IMR-90 (cell line): ENCODE measurements around the gene UPK1B. TPM values are rescaled to one million over a fixed set of nuclear protein-coding genes. Genes with fewer than 3 reads are reported as not detected.

Source experiments
- ATAC-seq: fragments of 200-7000 bp; cut with Tn5 transposase; 2 replicates; pipeline ENCODE4 v1.9.1; 2020; ENCODE audit warnings: low read depth, mild to moderate bottlenecking, moderate library complexity
- BruUV-seq: library from RNA; stranded (reverse); fragments of 400-500 nt; replicated peaks from 2 replicates; lab custom pipeline; 2021; lab: Mats Ljungman, UMichigan
- CTCF ChIA-PET: fragments of 300-600 bp; formaldehyde crosslinking; extraction: SDS; loops from one replicate; lab custom pipeline; 2021; ENCODE audit warnings: antibody characterized with exemption; lab: Yijun Ruan, JAX
- POLR2A ChIA-PET: fragments of 300-600 bp; sonication (Branson Sonifier 250); formaldehyde crosslinking; loops from one replicate; lab custom pipeline; 2022; ENCODE audit warnings: antibody characterized with exemption; ENCODE audit not compliant: unreplicated experiment; lab: Charles Lee
- DNase-seq: peaks from one replicate; pipeline ENCODE4 v3.0.0; 2013
- H2AFZ ChIP-seq: replicated peaks from 2 replicates; pipeline ENCODE3; 2013; ENCODE audit warnings: low read length, mild to moderate bottlenecking; ENCODE audit not compliant: poor library complexity
- H2AK5ac ChIP-seq: 2 replicates; pipeline ENCODE4 v1.6.1; 2013; ENCODE audit warnings: low read depth, low read length, inconsistent platforms
- H2AK9ac ChIP-seq: replicated peaks from 2 replicates; pipeline ENCODE3; 2013; ENCODE audit warnings: mild to moderate bottlenecking, low read depth, low read length, moderate library complexity; ENCODE audit not compliant: poor library complexity
- H2BK120ac ChIP-seq: 2 replicates; pipeline ENCODE4 v1.6.1; 2013; ENCODE audit warnings: low read depth, low read length, inconsistent platforms
- H2BK15ac ChIP-seq: 3 replicates; pipeline ENCODE4 v1.6.1; 2013; ENCODE audit warnings: low read depth, low read length, inconsistent platforms
- H2BK20ac ChIP-seq: 2 replicates; pipeline ENCODE4 v1.6.1; 2013; ENCODE audit warnings: low read depth, mild to moderate bottlenecking, inconsistent platforms, low read length, moderate library complexity
- H2BK5ac ChIP-seq: 2 replicates; pipeline ENCODE4 v1.6.1; 2013; ENCODE audit warnings: mild to moderate bottlenecking, low read depth, low read length, inconsistent platforms; ENCODE audit not compliant: poor library complexity, severe bottlenecking
- H3K14ac ChIP-seq: replicated peaks from 2 replicates; pipeline ENCODE4 v1.6.1; 2013; ENCODE audit warnings: low read depth, low read length, inconsistent platforms
- H3K18ac ChIP-seq: 2 replicates; pipeline ENCODE4 v1.6.1; 2013; ENCODE audit warnings: low read depth, low read length, control low read depth
- H3K23ac ChIP-seq: 2 replicates; pipeline ENCODE4 v1.6.1; 2013; ENCODE audit warnings: low read depth, low read length, inconsistent platforms
- H3K27ac ChIP-seq: 2 replicates; pipeline ENCODE4 v1.5.1; 2013; ENCODE audit warnings: mild to moderate bottlenecking, control low read depth, low read length; ENCODE audit not compliant: insufficient read depth
- H3K27me3 ChIP-seq: 2 replicates; pipeline ENCODE4 v1.6.1; 2013; ENCODE audit warnings: low read length; ENCODE audit not compliant: control insufficient read depth, insufficient read depth
- H3K36me3 ChIP-seq: 2 replicates; pipeline ENCODE4 v1.6.1; 2013; ENCODE audit warnings: low read length, mixed read lengths; ENCODE audit not compliant: control insufficient read depth, insufficient read depth
- H3K4ac ChIP-seq: 2 replicates; pipeline ENCODE4 v1.6.1; 2013; ENCODE audit warnings: low read depth, low read length, inconsistent platforms
- H3K4me1 ChIP-seq: 2 replicates; pipeline ENCODE4 v1.6.1; 2013; ENCODE audit warnings: low read length, mixed read lengths; ENCODE audit not compliant: control insufficient read depth, insufficient read depth
- H3K4me2 ChIP-seq: 2 replicates; pipeline ENCODE4 v1.6.1; 2013; ENCODE audit warnings: low read depth, mild to moderate bottlenecking, control low read depth, low read length, moderate library complexity
- H3K4me3 ChIP-seq: 2 replicates; pipeline ENCODE4 v1.5.1; 2013; ENCODE audit warnings: low read depth, mild to moderate bottlenecking, control low read depth, low read length, moderate library complexity; ENCODE audit not compliant: insufficient read depth
- H3K56ac ChIP-seq: 2 replicates; pipeline ENCODE4 v1.6.1; 2013; ENCODE audit warnings: low read length, inconsistent platforms; ENCODE audit not compliant: insufficient read depth; ENCODE audit errors: extremely low read depth
- H3K79me1 ChIP-seq, 2 experiments: 2 replicates each; pipeline ENCODE4 v1.6.1; 2013; ENCODE audit warnings: low read length in 2 of 2, inconsistent platforms in 1 of 2, low read depth in 1 of 2
- H3K9ac ChIP-seq: 2 replicates; pipeline ENCODE4 v1.6.1; 2013; ENCODE audit warnings: low read depth, low read length, control low read depth
- H3K9me1 ChIP-seq: 2 replicates; pipeline ENCODE4 v1.6.1; 2013; ENCODE audit warnings: low read length, inconsistent platforms; ENCODE audit not compliant: insufficient read depth
- H3K9me3 ChIP-seq: 2 replicates; pipeline ENCODE4 v1.6.1; 2013; ENCODE audit warnings: low read length; ENCODE audit not compliant: control insufficient read depth, insufficient read depth
- H4K20me1 ChIP-seq: 2 replicates; pipeline ENCODE4 v1.6.1; 2013; ENCODE audit warnings: low read length, inconsistent platforms; ENCODE audit not compliant: insufficient read depth
- H4K5ac ChIP-seq: 2 replicates; pipeline ENCODE4 v1.6.1; 2013; ENCODE audit warnings: mild to moderate bottlenecking, low read depth, low read length, control low read depth
- H4K8ac ChIP-seq, 2 experiments: 2 replicates each; pipeline ENCODE4 v1.6.1; 2013; ENCODE audit warnings: low read depth in 2 of 2, low read length in 2 of 2, control low read depth in 1 of 2, inconsistent platforms in 1 of 2
- H4K91ac ChIP-seq: 2 replicates; pipeline ENCODE4 v1.6.1; 2013; ENCODE audit warnings: low read depth, low read length, inconsistent platforms; ENCODE audit not compliant: insufficient read depth
- BHLHE40 ChIP-seq: fragments of 150-350 bp; IDR thresholded peaks from 2 replicates; pipeline ENCODE4 v1.6.1; 2016; ENCODE audit warnings: mild to moderate bottlenecking, low read depth, low read length
- NFE2L2 ChIP-seq: fragments of 150-350 bp; IDR thresholded peaks from 2 replicates; pipeline ENCODE4 v1.6.1; 2016; ENCODE audit warnings: low read depth, mild to moderate bottlenecking, low read length
- RAD21 ChIP-seq: IDR thresholded peaks from 2 replicates; pipeline ENCODE4 v1.6.1; 2012; ENCODE audit warnings: low read length, improper control_type of control experiment
- RCOR1 ChIP-seq: IDR thresholded peaks from 2 replicates; pipeline ENCODE4 v1.6.1; 2012; ENCODE audit warnings: mild to moderate bottlenecking, low read length, improper control_type of control experiment; ENCODE audit not compliant: insufficient replicate concordance
- SMC3 ChIP-seq: fragments of 150-350 bp; IDR thresholded peaks from 2 replicates; pipeline ENCODE4 v1.6.1; 2016; ENCODE audit warnings: low read depth, mild to moderate bottlenecking, antibody characterized with exemption, low read length, moderate library complexity
- WGBS, 2 experiments: methylation state at CpG; one replicate each; pipeline versions ENCODE4 v1.1.5 to v1.1.7; 2013; ENCODE audit warnings: missing lambda C conversion rate in 2 of 2; ENCODE audit not compliant: insufficient read length in 1 of 2; ENCODE audit errors: extremely low coverage in 2 of 2; 5-methylcytosine and 5-hydroxymethylcytosine counted together
- dilution Hi-C: fragments of 300-500 bp; cut with HindIII; formaldehyde crosslinking; loops from one replicate; pipeline ENCODE4 v1.14.3; 2018; ENCODE audit warnings: low sequenced_read_pairs; ENCODE audit not compliant: unreplicated experiment
- in situ Hi-C: fragments of 300-500 bp; cut with MboI; formaldehyde crosslinking; loops from 3 replicates; pipeline ENCODE4 v1.14.3; 2019; ENCODE audit warnings: low sequenced_read_pairs, inconsistent platforms, mixed read lengths
- intact Hi-C: fragments of 100-400 bp; cut with micrococcal nuclease; formaldehyde crosslinking; loops from 2 replicates; pipeline ENCODE4 v1.10.0; 2022
- polyA plus RNA-seq, 3 experiments: library from polyadenylated mRNA; depleted of rRNA; stranded (reverse); fragments of >200 nt; gene quantifications; 2 replicates each; pipeline ENCODE4 v1.2.3, GENCODE V29; 2012; ENCODE audit warnings: low replicate concordance in 1 of 3
- total RNA-seq: library from RNA; depleted of rRNA; stranded (reverse); fragments of >200 nt; gene quantifications from 2 replicates; pipeline ENCODE4 v1.2.3, GENCODE V29; 2012
- TF ChIP-seq, protein P1 (sequence below): fragments of 150-350 bp; IDR thresholded peaks from 2 replicates; pipeline ENCODE4 v1.6.1; 2017; ENCODE audit warnings: mild to moderate bottlenecking, antibody characterized with exemption, low read length, low read depth
- TF ChIP-seq, protein P2 (sequence below): conservative IDR thresholded peaks from 2 replicates; pipeline ENCODE4 v1.5.1; 2012; ENCODE audit warnings: mild to moderate bottlenecking, low read depth, low read length, improper control_type of control experiment

Gene UPK1B
- total and polyA plus RNA-seq, 2 of the 4 experiments (the other 2 are of a cell fraction): 0.36 to 0.55 TPM

DNA sequence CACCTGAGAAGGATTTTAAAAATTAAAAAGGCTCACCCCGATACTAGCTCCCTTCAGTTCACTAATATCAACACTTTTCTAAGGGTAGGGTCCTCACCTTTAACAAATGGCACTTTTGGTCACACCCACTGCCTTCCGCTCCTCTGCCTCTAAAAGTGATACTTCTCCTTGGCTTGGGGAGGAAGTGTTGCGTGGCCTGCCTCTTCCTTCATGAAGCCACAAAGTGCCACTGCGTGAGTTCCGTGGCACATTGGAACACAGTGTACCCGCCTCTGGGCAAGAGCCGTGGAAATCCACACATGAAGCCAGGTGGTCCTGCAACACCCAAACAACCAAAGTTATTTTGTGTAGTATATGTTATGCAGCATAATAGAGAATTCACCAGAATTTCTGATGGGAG lies 63.4 kb downstream of the UPK1B start:
- no peak overlapping the region for H2AK9ac ChIP-seq
- H2AFZ ChIP-seq: no peak overlapping the region
- ChIA-PET POLR2A (no interaction called here), CTCF (interaction anchor here (0.8 to 0.9 kb wide), 2 partner anchors 10 to 13 kb away, joined by 3 to 4 read pairs; no protein-coding TSS in a partner anchor)
- no peaks in the 10 kb centered on the region for H3K27me3 ChIP-seq
- no peak overlapping the region for H3K23ac ChIP-seq
- dilution Hi-C loops (no loop called here), in situ Hi-C loops (no loop called here), intact Hi-C loops (no loop called here)
- peaks cover 8% of the 10 kb centered on the region for H3K9me1 ChIP-seq
- no peak overlapping the region for H3K56ac ChIP-seq
- no peak overlapping the region for H3K4me3 ChIP-seq
- no peaks in the 10 kb centered on the region for H3K9me3 ChIP-seq
- peak overlapping the region; percentile 36 for H3K18ac ChIP-seq
- peak overlapping the region; percentile 3; the same call in 1 of the 2 replicates for H3K4me2 ChIP-seq
- no peak overlapping the region for H2BK15ac ChIP-seq
- ATAC-seq (no peak), DNase-seq (no peak)
- H3K4ac ChIP-seq: peak overlapping the region; percentile 29; the same call in 1 of the 2 replicates
- H4K91ac ChIP-seq: peak overlapping the region; percentile 53; the same call in 1 of the 2 replicates
- H3K9ac ChIP-seq: no peak overlapping the region
- peak overlapping the region; percentile 18 for H2BK5ac ChIP-seq
- no peak overlapping the region for H3K27ac ChIP-seq
- WGBS, 2 experiments: 100% methylated on average over 1 of the region's 7 CpGs; no CpG with 5 or more reads in 1 of the 2 experiments
- no peak overlapping the region for H2BK20ac ChIP-seq
- H4K5ac ChIP-seq: peak overlapping the region; percentile 62; the same call in 1 of the 2 replicates
- BruUV-seq: no TSS peak
- peaks cover 5% of the 10 kb centered on the region; the same call in 1 of the 2 replicates for H3K4me1 ChIP-seq
- no peak overlapping the region for H2BK120ac ChIP-seq
- peaks cover 6% of the 10 kb centered on the region; the same call in 1 of the 2 replicates for H4K20me1 ChIP-seq
- 0 out of 2 replicates have a peak overlapping the region, but pooled peaks have one; percentile 56 for H2AK5ac ChIP-seq
- no peak overlapping the region for H3K14ac ChIP-seq
- H4K8ac ChIP-seq: no peak overlapping the region
- TF ChIP-seq RCOR1: no peak
- TF ChIP-seq, protein P1, sequence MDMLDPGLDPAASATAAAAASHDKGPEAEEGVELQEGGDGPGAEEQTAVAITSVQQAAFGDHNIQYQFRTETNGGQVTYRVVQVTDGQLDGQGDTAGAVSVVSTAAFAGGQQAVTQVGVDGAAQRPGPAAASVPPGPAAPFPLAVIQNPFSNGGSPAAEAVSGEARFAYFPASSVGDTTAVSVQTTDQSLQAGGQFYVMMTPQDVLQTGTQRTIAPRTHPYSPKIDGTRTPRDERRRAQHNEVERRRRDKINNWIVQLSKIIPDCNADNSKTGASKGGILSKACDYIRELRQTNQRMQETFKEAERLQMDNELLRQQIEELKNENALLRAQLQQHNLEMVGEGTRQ: no peak
- TF ChIP-seq RAD21: no peak
- no peak for TF ChIP-seq SMC3
- no peak for TF ChIP-seq BHLHE40
- TF ChIP-seq, protein P2, sequence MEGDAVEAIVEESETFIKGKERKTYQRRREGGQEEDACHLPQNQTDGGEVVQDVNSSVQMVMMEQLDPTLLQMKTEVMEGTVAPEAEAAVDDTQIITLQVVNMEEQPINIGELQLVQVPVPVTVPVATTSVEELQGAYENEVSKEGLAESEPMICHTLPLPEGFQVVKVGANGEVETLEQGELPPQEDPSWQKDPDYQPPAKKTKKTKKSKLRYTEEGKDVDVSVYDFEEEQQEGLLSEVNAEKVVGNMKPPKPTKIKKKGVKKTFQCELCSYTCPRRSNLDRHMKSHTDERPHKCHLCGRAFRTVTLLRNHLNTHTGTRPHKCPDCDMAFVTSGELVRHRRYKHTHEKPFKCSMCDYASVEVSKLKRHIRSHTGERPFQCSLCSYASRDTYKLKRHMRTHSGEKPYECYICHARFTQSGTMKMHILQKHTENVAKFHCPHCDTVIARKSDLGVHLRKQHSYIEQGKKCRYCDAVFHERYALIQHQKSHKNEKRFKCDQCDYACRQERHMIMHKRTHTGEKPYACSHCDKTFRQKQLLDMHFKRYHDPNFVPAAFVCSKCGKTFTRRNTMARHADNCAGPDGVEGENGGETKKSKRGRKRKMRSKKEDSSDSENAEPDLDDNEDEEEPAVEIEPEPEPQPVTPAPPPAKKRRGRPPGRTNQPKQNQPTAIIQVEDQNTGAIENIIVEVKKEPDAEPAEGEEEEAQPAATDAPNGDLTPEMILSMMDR: no peak
- TF ChIP-seq NFE2L2: no peak
- H3K36me3 ChIP-seq: peaks cover 17% of the 10 kb centered on the region
- H3K79me1 ChIP-seq: peaks cover 16 to 40% of the 10 kb centered on the region in 2 experiments
